Inferior parietal cortex (tissue), 1 donor: Measurements from ENCODE around the gene MED29.

ENCODE experiments used
- DNase-seq: peaks from one replicate; pipeline ENCODE4 v3.0.0-alpha.2; 2016; ENCODE audit errors: extremely low spot score

MED29 gene

GRCh38 chr19:39430675-39431593 lies 39.8 kb downstream of the MED29 start:
- DNase-seq: no peak

- no peak for DNase-seq
These were observed 41.5 kb downstream of the MED29 start for GRCh38 chr19:39432677-39433025.

GRCh38 chr19:39433480-39434079 lies 42.4 kb downstream of the MED29 start:
- no peak for DNase-seq

- no peak for DNase-seq
These were observed 43.2 kb downstream of the MED29 start for GRCh38 chr19:39434123-39435076.

GRCh38 chr19:39435499-39436349 lies 44.5 kb downstream of the MED29 start, which contains the start of gene RPS16:
TSS of gene RPS16 (minus strand) at chr19:39435949. CDS start at chr19:39435895, 54 bp downstream.
- peak; percentile 97 for DNase-seq

GRCh38 chr19:39436350-39436716 lies 45.2 kb downstream of the MED29 start:
- DNase-seq: no peak

- no peak for DNase-seq
These were observed 47.2 kb downstream of the MED29 start for GRCh38 chr19:39438270-39438934.

- no peak for DNase-seq
These were observed 53.5 kb downstream of the MED29 start for GRCh38 chr19:39444598-39445195.

GRCh38 chr19:39445196-39446111 lies 54.3 kb downstream of the MED29 start, which contains the start of gene SUPT5H:
TSS of gene SUPT5H (plus strand) at chr19:39445582. CDS start at chr19:39445891, 309 bp downstream.
- DNase-seq: peak; percentile 98

- DNase-seq: no peak
These were observed 55.3 kb downstream of the MED29 start for GRCh38 chr19:39446365-39447084.

- no peak for DNase-seq
These were observed 57.1 kb downstream of the MED29 start for GRCh38 chr19:39448271-39448670.

GRCh38 chr19:39449116-39449797 lies 58.1 kb downstream of the MED29 start:
- no peak for DNase-seq
